Measurements from ENCODE around the gene CRIP3. TPM values are rescaled to one million over a fixed set of nuclear protein-coding genes. Genes with fewer than 3 reads are reported as not detected.

CRIP3 gene
- total and polyA plus RNA-seq, 2 of the 4 experiments (the other 2 are of a cell fraction), result not detected

DNA sequence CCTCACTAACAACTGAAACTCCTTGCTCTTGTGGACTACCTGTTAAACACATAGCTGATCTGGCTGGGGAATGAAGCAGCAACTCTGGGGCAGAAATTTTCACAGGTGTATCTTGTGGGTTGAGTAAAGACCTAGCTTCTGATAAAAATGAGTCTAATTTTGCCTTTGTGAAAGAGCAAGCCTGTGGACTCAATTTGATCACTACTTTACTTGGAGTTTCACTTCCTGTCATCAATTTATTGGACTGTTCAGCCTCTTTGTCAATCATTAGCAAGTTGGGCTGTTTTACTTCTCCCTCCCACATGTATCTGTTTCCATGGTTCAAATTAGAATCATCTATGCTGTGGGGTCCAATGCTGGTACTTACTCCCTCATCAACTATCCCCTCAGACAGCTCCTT is 29.6 kb upstream of the CRIP3 start:
- H3K18ac ChIP-seq (ENCODE audit: low read depth, low read length), result no peak overlapping the region
- no peak overlapping the region for H4K8ac ChIP-seq (ENCODE audit: low read depth in 2 of 2, low read length in 2 of 2)
- H2BK120ac ChIP-seq (ENCODE audit: low read depth, low read length), result no peak overlapping the region
- BruUV-seq (replicated peaks), result no TSS peak
- H2BK20ac ChIP-seq (ENCODE audit: low read depth, low read length), result no peak overlapping the region
- no peak overlapping the region for H3K56ac ChIP-seq (ENCODE audit: extremely low read depth, insufficient read depth, low read length)
- H4K5ac ChIP-seq (ENCODE audit: low read depth, low read length), result no peak overlapping the region
- no peaks in the 10 kb centered on the region for H4K20me1 ChIP-seq (ENCODE audit: insufficient read depth, low read length)
- ATAC-seq (ENCODE audit: low read depth) (no peak), DNase-seq (no peak)
- no peak overlapping the region for H3K27ac ChIP-seq (ENCODE audit: insufficient read depth, low read length)
- H3K4me3 ChIP-seq (ENCODE audit: insufficient read depth, low read depth, low read length), result no peak overlapping the region
- H3K23ac ChIP-seq (ENCODE audit: low read depth, low read length), result no peak overlapping the region
- ChIA-PET POLR2A (ENCODE audit: unreplicated experiment) (no interaction called here), CTCF (no interaction called here)
- intact Hi-C loops (cut with micrococcal nuclease), result loop anchor here (10.0 kb wide), 1 partner anchor 433 kb away; no protein-coding TSS in a partner anchor
- no peak overlapping the region for H2AFZ ChIP-seq (replicated peaks; ENCODE audit: low read length, poor library complexity)
- H3K4ac ChIP-seq (ENCODE audit: low read depth, low read length), result no peak overlapping the region
- H3K36me3 ChIP-seq (ENCODE audit: control insufficient read depth, insufficient read depth, low read length), result peaks cover 36% of the 10 kb centered on the region
- in situ Hi-C loops (cut with MboI; ENCODE audit: low sequenced_read_pairs), result no loop called here
- no peak overlapping the region for H2AK5ac ChIP-seq (ENCODE audit: low read depth, low read length)
- H2BK15ac ChIP-seq (ENCODE audit: low read depth, low read length), result no peak overlapping the region
- H3K4me1 ChIP-seq (ENCODE audit: control insufficient read depth, insufficient read depth, low read length), result no peaks in the 10 kb centered on the region
- no peak overlapping the region for H3K4me2 ChIP-seq (ENCODE audit: low read depth, low read length)
- H3K9ac ChIP-seq (ENCODE audit: low read depth, low read length), result no peak overlapping the region
- no peak overlapping the region for H3K14ac ChIP-seq (replicated peaks; ENCODE audit: low read depth, low read length)
- H3K9me3 ChIP-seq (ENCODE audit: control insufficient read depth, insufficient read depth, low read length), result no peaks in the 10 kb centered on the region
- H3K27me3 ChIP-seq (ENCODE audit: control insufficient read depth, insufficient read depth, low read length), result no peaks in the 10 kb centered on the region
- H4K91ac ChIP-seq (ENCODE audit: insufficient read depth, low read depth, low read length), result no peak overlapping the region
- H3K9me1 ChIP-seq (ENCODE audit: insufficient read depth, low read length), result no peaks in the 10 kb centered on the region
- H2AK9ac ChIP-seq (replicated peaks; ENCODE audit: low read depth, low read length, poor library complexity), result no peak overlapping the region
- H2BK5ac ChIP-seq (ENCODE audit: low read depth, low read length, poor library complexity, severe bottlenecking), result no peak overlapping the region
- no peak for TF ChIP-seq NFE2L2 (IDR thresholded peaks at IDR 0.05; ENCODE audit: low read depth, low read length)
- TF ChIP-seq, protein P1, sequence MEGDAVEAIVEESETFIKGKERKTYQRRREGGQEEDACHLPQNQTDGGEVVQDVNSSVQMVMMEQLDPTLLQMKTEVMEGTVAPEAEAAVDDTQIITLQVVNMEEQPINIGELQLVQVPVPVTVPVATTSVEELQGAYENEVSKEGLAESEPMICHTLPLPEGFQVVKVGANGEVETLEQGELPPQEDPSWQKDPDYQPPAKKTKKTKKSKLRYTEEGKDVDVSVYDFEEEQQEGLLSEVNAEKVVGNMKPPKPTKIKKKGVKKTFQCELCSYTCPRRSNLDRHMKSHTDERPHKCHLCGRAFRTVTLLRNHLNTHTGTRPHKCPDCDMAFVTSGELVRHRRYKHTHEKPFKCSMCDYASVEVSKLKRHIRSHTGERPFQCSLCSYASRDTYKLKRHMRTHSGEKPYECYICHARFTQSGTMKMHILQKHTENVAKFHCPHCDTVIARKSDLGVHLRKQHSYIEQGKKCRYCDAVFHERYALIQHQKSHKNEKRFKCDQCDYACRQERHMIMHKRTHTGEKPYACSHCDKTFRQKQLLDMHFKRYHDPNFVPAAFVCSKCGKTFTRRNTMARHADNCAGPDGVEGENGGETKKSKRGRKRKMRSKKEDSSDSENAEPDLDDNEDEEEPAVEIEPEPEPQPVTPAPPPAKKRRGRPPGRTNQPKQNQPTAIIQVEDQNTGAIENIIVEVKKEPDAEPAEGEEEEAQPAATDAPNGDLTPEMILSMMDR (conservative IDR thresholded peaks at IDR 0.05; ENCODE audit: low read depth, low read length), result no peak
- no peak for TF ChIP-seq FOS (IDR thresholded peaks at IDR 0.05; ENCODE audit: low read depth, low read length)
- TF ChIP-seq MAZ (IDR thresholded peaks at IDR 0.05; ENCODE audit: borderline replicate concordance, low read depth, low read length), result no peak
- no peak for TF ChIP-seq SMC3 (IDR thresholded peaks at IDR 0.05; ENCODE audit: low read depth, low read length)
- TF ChIP-seq CHD1 (IDR thresholded peaks at IDR 0.05; ENCODE audit: low read depth, low read length), result no peak
- TF ChIP-seq MXI1 (IDR thresholded peaks at IDR 0.05; ENCODE audit: borderline replicate concordance, low read depth, low read length), result no peak
- TF ChIP-seq, protein P2, sequence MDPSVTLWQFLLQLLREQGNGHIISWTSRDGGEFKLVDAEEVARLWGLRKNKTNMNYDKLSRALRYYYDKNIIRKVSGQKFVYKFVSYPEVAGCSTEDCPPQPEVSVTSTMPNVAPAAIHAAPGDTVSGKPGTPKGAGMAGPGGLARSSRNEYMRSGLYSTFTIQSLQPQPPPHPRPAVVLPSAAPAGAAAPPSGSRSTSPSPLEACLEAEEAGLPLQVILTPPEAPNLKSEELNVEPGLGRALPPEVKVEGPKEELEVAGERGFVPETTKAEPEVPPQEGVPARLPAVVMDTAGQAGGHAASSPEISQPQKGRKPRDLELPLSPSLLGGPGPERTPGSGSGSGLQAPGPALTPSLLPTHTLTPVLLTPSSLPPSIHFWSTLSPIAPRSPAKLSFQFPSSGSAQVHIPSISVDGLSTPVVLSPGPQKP (IDR thresholded peaks at IDR 0.05; ENCODE audit: borderline replicate concordance, low read depth, low read length), result no peak
- TF ChIP-seq CEBPB (IDR thresholded peaks at IDR 0.05; ENCODE audit: low read depth, low read length), result no peak
- no peak for TF ChIP-seq POLR2A (IDR thresholded peaks at IDR 0.05; ENCODE audit: low read depth, low read length)
- TF ChIP-seq USF2 (IDR thresholded peaks at IDR 0.05; ENCODE audit: low read depth, low read length), result no peak
- no peak for TF ChIP-seq RCOR1 (IDR thresholded peaks at IDR 0.05; ENCODE audit: insufficient replicate concordance, low read length)
- TF ChIP-seq BHLHE40 (IDR thresholded peaks at IDR 0.05; ENCODE audit: low read depth, low read length), result no peak
- no peaks in the 10 kb centered on the region for H3K79me1 ChIP-seq (ENCODE audit: low read depth in 1 of 2, low read length in 2 of 2)
- dilution Hi-C loops (cut with HindIII; ENCODE audit: low sequenced_read_pairs, unreplicated experiment), result no loop called here

Measured in IMR-90 (cell line).